Measurements from ENCODE around the gene TNS2. TPM values are rescaled to one million over a fixed set of nuclear protein-coding genes. Genes with fewer than 3 reads are reported as not detected.

TNS2 gene
- total RNA-seq, 1 donor from 2014 or later: 116 TPM

- Mint-ChIP-seq H3K4me3 (ENCODE audit: unreplicated experiment) (no peak overlapping the region), H3K27me3 (ENCODE audit: unreplicated experiment) (peaks cover 7% of the 10 kb centered on the region), H3K9me3 (ENCODE audit: unreplicated experiment) (no peaks in the 10 kb centered on the region), H3K27ac (ENCODE audit: unreplicated experiment) (no peak overlapping the region), H3K36me3 (ENCODE audit: unreplicated experiment) (peaks cover 1% of the 10 kb centered on the region), H3K4me1 (ENCODE audit: unreplicated experiment) (peaks cover 14% of the 10 kb centered on the region)
- no peak for TF ChIP-seq CTCF (IDR thresholded peaks at IDR 0.05)
- DNase-seq (ENCODE audit: extremely low spot score, unreplicated experiment): no peak
Measured at GRCh38 chr12:53086361-53086760, 36.5 kb downstream of the TNS2 start.

GRCh38 chr12:53090105-53090504 is 40.2 kb downstream of the TNS2 start:
- H3K4me1 Mint-ChIP-seq (ENCODE audit: unreplicated experiment): peaks cover 15% of the 10 kb centered on the region
- H3K27me3 Mint-ChIP-seq (ENCODE audit: unreplicated experiment): peaks cover 7% of the 10 kb centered on the region
- DNase-seq (ENCODE audit: extremely low spot score, unreplicated experiment): no peak
- no peak overlapping the region for H3K4me3 Mint-ChIP-seq (ENCODE audit: unreplicated experiment)
- H3K36me3 Mint-ChIP-seq (ENCODE audit: unreplicated experiment): peaks cover 1% of the 10 kb centered on the region
- H3K9me3 Mint-ChIP-seq (ENCODE audit: unreplicated experiment): no peaks in the 10 kb centered on the region
- no peak overlapping the region for H3K27ac Mint-ChIP-seq (ENCODE audit: unreplicated experiment)
- TF ChIP-seq CTCF (IDR thresholded peaks at IDR 0.05): no peak

GRCh38 chr12:53090554-53090953 is 40.7 kb downstream of the TNS2 start:
- peaks cover 1% of the 10 kb centered on the region for H3K36me3 Mint-ChIP-seq (ENCODE audit: unreplicated experiment)
- no peaks in the 10 kb centered on the region for H3K9me3 Mint-ChIP-seq (ENCODE audit: unreplicated experiment)
- TF ChIP-seq CTCF (IDR thresholded peaks at IDR 0.05): no peak
- no peak overlapping the region for H3K27ac Mint-ChIP-seq (ENCODE audit: unreplicated experiment)
- peaks cover 11% of the 10 kb centered on the region for H3K4me1 Mint-ChIP-seq (ENCODE audit: unreplicated experiment)
- no peak overlapping the region for H3K4me3 Mint-ChIP-seq (ENCODE audit: unreplicated experiment)
- peaks cover 7% of the 10 kb centered on the region for H3K27me3 Mint-ChIP-seq (ENCODE audit: unreplicated experiment)
- no peak for DNase-seq (ENCODE audit: extremely low spot score, unreplicated experiment)

- Mint-ChIP-seq H3K27ac (ENCODE audit: unreplicated experiment) (no peak overlapping the region), H3K4me1 (ENCODE audit: unreplicated experiment) (peaks cover 16% of the 10 kb centered on the region), H3K27me3 (ENCODE audit: unreplicated experiment) (peaks cover 7% of the 10 kb centered on the region), H3K36me3 (ENCODE audit: unreplicated experiment) (peaks cover 1% of the 10 kb centered on the region), H3K9me3 (ENCODE audit: unreplicated experiment) (no peaks in the 10 kb centered on the region), H3K4me3 (ENCODE audit: unreplicated experiment) (no peak overlapping the region)
- no peak for DNase-seq (ENCODE audit: extremely low spot score, unreplicated experiment)
- no peak for TF ChIP-seq CTCF (IDR thresholded peaks at IDR 0.05)
Measured at GRCh38 chr12:53091756-53092155, 41.9 kb downstream of the TNS2 start.

GRCh38 chr12:53093777-53094393 is 44.0 kb downstream of the TNS2 start:
- H3K4me1 Mint-ChIP-seq (ENCODE audit: unreplicated experiment): peaks cover 34% of the 10 kb centered on the region
- peak overlapping the region; percentile 5 for H3K27ac Mint-ChIP-seq (ENCODE audit: unreplicated experiment)
- TF ChIP-seq CTCF (IDR thresholded peaks at IDR 0.05): no peak
- DNase-seq (ENCODE audit: extremely low spot score, unreplicated experiment): no peak
- H3K27me3 Mint-ChIP-seq (ENCODE audit: unreplicated experiment): no peaks in the 10 kb centered on the region
- H3K9me3 Mint-ChIP-seq (ENCODE audit: unreplicated experiment): no peaks in the 10 kb centered on the region
- H3K36me3 Mint-ChIP-seq (ENCODE audit: unreplicated experiment): peaks cover 1% of the 10 kb centered on the region
- H3K4me3 Mint-ChIP-seq (ENCODE audit: unreplicated experiment): no peak overlapping the region
